Chondrocyte (in vitro differentiated cells): ENCODE measurements around the gene NPAT. TPM values are rescaled to one million over a fixed set of nuclear protein-coding genes. Genes with fewer than 3 reads are reported as not detected.
"Not testable (repeated sequence)": the region's sequence is repeated elsewhere in the genome, so short reads cannot be mapped to it uniquely, and the experiment has no call there.

ENCODE experiments used
- DNase-seq: peaks from one replicate; pipeline ENCODE4 v3.0.0; 2021; ENCODE audit warnings: mixed read lengths, low spot score
- H3K27ac Mint-ChIP-seq: one replicate; pipeline ENCODE4 v1.8.0; 2021; ENCODE audit warnings: mild to moderate bottlenecking, moderate library complexity, mixed read lengths; ENCODE audit not compliant: unreplicated experiment
- H3K27me3 Mint-ChIP-seq: 2 replicates; pipeline ENCODE4 v1.8.0; 2021; ENCODE audit warnings: low read depth, mixed read lengths
- H3K36me3 Mint-ChIP-seq: 2 replicates; pipeline ENCODE4 v1.8.0; 2021; ENCODE audit warnings: low read depth, mixed read lengths
- H3K4me1 Mint-ChIP-seq: 2 replicates; pipeline ENCODE4 v1.8.0; 2021; ENCODE audit warnings: low read depth, mild to moderate bottlenecking, mixed read lengths
- H3K4me3 Mint-ChIP-seq: one replicate; pipeline ENCODE4 v1.8.0; 2021; ENCODE audit warnings: mild to moderate bottlenecking, moderate library complexity, mixed read lengths; ENCODE audit not compliant: unreplicated experiment
- H3K9me3 Mint-ChIP-seq: 2 replicates; pipeline ENCODE4 v1.8.0; 2021; ENCODE audit warnings: low read depth, mixed read lengths
- total RNA-seq: library from RNA; stranded (reverse); gene quantifications from 3 replicates; pipeline ENCODE4 v1.2.1, GENCODE V29; 2021
- TF ChIP-seq, protein P1 (sequence below): fragments of 200-600 bp; sonication (generic); IDR thresholded peaks from 2 replicates; pipeline ENCODE4 v1.5.0; 2021; ENCODE audit warnings: antibody characterized with exemption, mild to moderate bottlenecking, moderate library complexity

The NPAT gene
- total RNA-seq, 1 donor from 2014 or later: 9.7 TPM

DNA sequence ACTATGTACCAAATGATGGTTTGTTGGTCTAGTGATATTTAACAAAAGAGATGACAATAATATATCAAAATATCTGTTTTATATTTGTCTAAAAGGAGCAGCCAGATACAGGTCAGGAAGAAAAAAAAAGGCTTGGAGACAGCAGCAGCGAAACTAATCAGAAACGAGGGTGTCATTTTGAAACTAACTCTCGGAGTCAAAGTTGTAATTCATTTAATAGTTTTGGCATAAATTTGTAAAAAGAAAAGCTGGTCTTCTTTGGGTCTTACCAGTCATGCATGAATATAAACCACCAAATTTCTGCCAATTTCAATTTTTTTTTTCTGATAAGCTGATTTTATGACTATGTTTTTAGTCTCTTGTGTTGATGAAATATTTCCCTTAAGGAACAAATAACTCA, 25.5 kb downstream of the NPAT start:
- TF ChIP-seq, protein P1, sequence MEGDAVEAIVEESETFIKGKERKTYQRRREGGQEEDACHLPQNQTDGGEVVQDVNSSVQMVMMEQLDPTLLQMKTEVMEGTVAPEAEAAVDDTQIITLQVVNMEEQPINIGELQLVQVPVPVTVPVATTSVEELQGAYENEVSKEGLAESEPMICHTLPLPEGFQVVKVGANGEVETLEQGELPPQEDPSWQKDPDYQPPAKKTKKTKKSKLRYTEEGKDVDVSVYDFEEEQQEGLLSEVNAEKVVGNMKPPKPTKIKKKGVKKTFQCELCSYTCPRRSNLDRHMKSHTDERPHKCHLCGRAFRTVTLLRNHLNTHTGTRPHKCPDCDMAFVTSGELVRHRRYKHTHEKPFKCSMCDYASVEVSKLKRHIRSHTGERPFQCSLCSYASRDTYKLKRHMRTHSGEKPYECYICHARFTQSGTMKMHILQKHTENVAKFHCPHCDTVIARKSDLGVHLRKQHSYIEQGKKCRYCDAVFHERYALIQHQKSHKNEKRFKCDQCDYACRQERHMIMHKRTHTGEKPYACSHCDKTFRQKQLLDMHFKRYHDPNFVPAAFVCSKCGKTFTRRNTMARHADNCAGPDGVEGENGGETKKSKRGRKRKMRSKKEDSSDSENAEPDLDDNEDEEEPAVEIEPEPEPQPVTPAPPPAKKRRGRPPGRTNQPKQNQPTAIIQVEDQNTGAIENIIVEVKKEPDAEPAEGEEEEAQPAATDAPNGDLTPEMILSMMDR: no peak
- H3K9me3 Mint-ChIP-seq: no peaks in the 10 kb centered on the region
- no peak for DNase-seq
- peaks cover 3% of the 10 kb centered on the region for H3K36me3 Mint-ChIP-seq
- no peak overlapping the region for H3K4me3 Mint-ChIP-seq
- H3K27me3 Mint-ChIP-seq: no peaks in the 10 kb centered on the region
- peaks cover 20% of the 10 kb centered on the region for H3K4me1 Mint-ChIP-seq
- no peak overlapping the region for H3K27ac Mint-ChIP-seq

- H3K27me3 Mint-ChIP-seq: no peaks in the 10 kb centered on the region
- H3K9me3 Mint-ChIP-seq: no peaks in the 10 kb centered on the region
- DNase-seq: no peak
- TF ChIP-seq, protein P1: no peak
- peaks cover 5% of the 10 kb centered on the region for H3K4me1 Mint-ChIP-seq
- no peak overlapping the region for H3K27ac Mint-ChIP-seq
- peaks cover 12% of the 10 kb centered on the region for H3K36me3 Mint-ChIP-seq
- no peak overlapping the region for H3K4me3 Mint-ChIP-seq
Observed at GRCh38 chr11:108193725-108194124, 28.7 kb downstream of the NPAT start.

DNA sequence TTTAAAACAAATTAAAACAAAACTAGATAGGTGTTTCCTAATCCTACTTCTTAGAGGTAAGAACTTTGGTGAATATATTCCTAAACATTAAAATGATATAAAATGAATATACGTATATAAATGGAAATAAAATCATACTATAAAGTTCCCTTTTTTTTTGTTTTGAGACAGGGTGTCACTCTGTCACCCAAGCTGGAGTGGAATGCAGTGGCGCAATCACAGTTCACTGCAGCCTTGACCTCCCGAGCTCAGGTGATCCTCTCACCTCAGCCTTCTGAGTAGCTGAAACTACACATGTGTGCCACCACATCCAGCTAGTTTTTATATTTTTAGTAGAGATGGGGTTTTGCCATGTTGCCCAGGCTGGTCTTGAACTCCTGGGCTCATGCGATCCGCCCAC, 44.9 kb downstream of the NPAT start:
- TF ChIP-seq, protein P1: no peak
- Mint-ChIP-seq H3K36me3 (peaks cover 29% of the 10 kb centered on the region), H3K27me3 (no peaks in the 10 kb centered on the region), H3K27ac (no peak overlapping the region), H3K4me1 (no peaks in the 10 kb centered on the region), H3K9me3 (no peaks in the 10 kb centered on the region), H3K4me3 (no peak overlapping the region)
- DNase-seq: no peak

GRCh38 chr11:108170184-108170583, 52.3 kb downstream of the NPAT start:
- Mint-ChIP-seq H3K27ac (no peak overlapping the region), H3K36me3 (peaks cover 17% of the 10 kb centered on the region), H3K9me3 (no peaks in the 10 kb centered on the region), H3K27me3 (no peaks in the 10 kb centered on the region), H3K4me1 (no peaks in the 10 kb centered on the region), H3K4me3 (no peak overlapping the region)
- TF ChIP-seq, protein P1: no peak
- DNase-seq: no peak

DNA sequence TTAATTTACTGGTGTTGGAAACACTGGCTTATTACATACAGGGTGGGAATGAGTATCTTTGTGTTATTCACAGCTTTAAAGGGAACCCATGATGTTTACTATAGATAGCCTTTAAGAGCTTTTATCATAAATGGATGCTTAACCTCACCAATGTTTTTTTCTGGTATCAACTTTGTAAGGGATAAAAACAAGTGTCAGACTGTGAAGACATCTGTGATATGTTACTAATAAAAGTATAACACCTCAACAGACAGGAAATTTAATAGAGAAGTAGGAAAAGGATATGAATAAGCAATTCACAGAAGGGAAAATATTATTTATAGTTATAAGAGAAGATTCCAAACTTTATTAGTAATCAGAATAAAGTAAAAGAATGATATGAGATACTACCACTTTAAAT, 54.8 kb downstream of the NPAT start:
- H3K27ac Mint-ChIP-seq: no peak overlapping the region
- no peaks in the 10 kb centered on the region for H3K27me3 Mint-ChIP-seq
- H3K9me3 Mint-ChIP-seq: no peaks in the 10 kb centered on the region
- TF ChIP-seq, protein P1: no peak
- peaks cover 14% of the 10 kb centered on the region for H3K36me3 Mint-ChIP-seq
- H3K4me3 Mint-ChIP-seq: no peak overlapping the region
- no peaks in the 10 kb centered on the region for H3K4me1 Mint-ChIP-seq
- no peak for DNase-seq

DNA sequence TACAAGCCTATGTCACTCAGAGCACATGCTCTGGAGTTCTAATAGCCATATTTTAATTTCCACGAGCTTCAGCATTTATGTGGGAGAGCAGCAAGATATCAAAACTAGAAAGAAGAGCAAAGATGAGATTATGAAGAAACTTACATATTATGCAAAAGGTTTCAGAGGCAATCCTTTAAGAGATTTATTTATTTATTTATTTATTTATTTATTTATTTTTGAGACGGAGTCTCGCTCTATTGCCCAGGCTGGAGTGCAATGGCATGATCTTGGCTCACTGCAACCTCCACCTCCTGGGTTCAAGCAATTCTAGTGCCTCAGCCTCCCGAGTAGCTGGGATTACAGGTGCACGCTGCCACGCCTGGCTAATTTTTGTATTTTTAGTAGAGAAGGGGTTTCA, 59.6 kb downstream of the NPAT start:
- H3K36me3 Mint-ChIP-seq: peaks cover 18% of the 10 kb centered on the region
- H3K4me1 Mint-ChIP-seq, H3K27ac Mint-ChIP-seq, H3K9me3 Mint-ChIP-seq, H3K4me3 Mint-ChIP-seq, DNase-seq, H3K27me3 Mint-ChIP-seq: not testable (repeated sequence)
